Measurements from ENCODE around the gene HBG1.

Gene HBG1

GRCh38 chr11:5227681-5228080, 22.0 kb downstream of the HBG1 start:
- DNase-seq (ENCODE audit: low read depth, low spot score) = no peak

- no peak for DNase-seq (ENCODE audit: low read depth, low spot score)
Observed at GRCh38 chr11:5226732-5227310, 22.8 kb downstream of the HBG1 start, which contains the start of gene HBB. HBB (minus strand) TSS chr11:5227071; CDS start chr11:5227021, 50 bp downstream.

- DNase-seq (ENCODE audit: low read depth, low spot score) = no peak
Observed at GRCh38 chr11:5225480-5225871, 24.2 kb downstream of the HBG1 start.

GRCh38 chr11:5224538-5225479, 24.8 kb downstream of the HBG1 start:
- no peak for DNase-seq (ENCODE audit: low read depth, low spot score)

- no peak for DNase-seq (ENCODE audit: low read depth, low spot score)
Observed at GRCh38 chr11:5223686-5224085, 26.0 kb downstream of the HBG1 start.

- DNase-seq (ENCODE audit: low read depth, low spot score) = no peak
Observed at GRCh38 chr11:5223146-5223545, 26.5 kb downstream of the HBG1 start.

- no peak for DNase-seq (ENCODE audit: low read depth, low spot score)
Observed at GRCh38 chr11:5210376-5210885, 39.2 kb downstream of the HBG1 start.

GRCh38 chr11:5204787-5205186, 44.9 kb downstream of the HBG1 start:
- DNase-seq (ENCODE audit: low read depth, low spot score) = peak; percentile 44

GRCh38 chr11:5203366-5203765, 46.3 kb downstream of the HBG1 start:
- no peak for DNase-seq (ENCODE audit: low read depth, low spot score)

GRCh38 chr11:5200582-5200981, 49.1 kb downstream of the HBG1 start, which contains the start of gene OR51V1:
OR51V1 (minus strand) TSS chr11:5200682; CDS start chr11:5200682, 0 bp downstream.
- DNase-seq (ENCODE audit: low read depth, low spot score) = no peak

GRCh38 chr11:5198285-5198684, 51.4 kb downstream of the HBG1 start:
- no peak for DNase-seq (ENCODE audit: low read depth, low spot score)

Measured in smooth muscle cell of the brain vasculature (primary cell).